MCF 10A (cell line): ENCODE measurements around the gene ARL15. TPM values are rescaled to one million over a fixed set of nuclear protein-coding genes. Genes with fewer than 3 reads are reported as not detected.

Experiments
- BruUV-seq: library from RNA; stranded (reverse); fragments of 400-500 nt; replicated peaks from 2 replicates; lab custom pipeline; 2021; lab: Mats Ljungman, UMichigan
- CTCF ChIA-PET: fragments of 300-600 bp; sonication (Branson Sonifier 250); formaldehyde crosslinking; extraction: SDS; loops from one replicate; lab custom pipeline; 2021; ENCODE audit warnings: antibody characterized with exemption, inconsistent platforms; lab: Yijun Ruan, JAX
- POLR2A ChIA-PET: fragments of 300-600, 350-650 bp; sonication (Branson Sonifier 250); formaldehyde crosslinking; extraction: SDS; loops from one replicate; lab custom pipeline; 2020; ENCODE audit warnings: antibody characterized with exemption, inconsistent platforms; lab: Yijun Ruan, JAX
- DNase-seq: peaks from one replicate; pipeline ENCODE4 v3.0.0-alpha.2; 2018; ENCODE audit not compliant: unreplicated experiment
- H3K27ac Mint-ChIP-seq: one replicate; pipeline ENCODE4 v1.8.0; 2022; ENCODE audit warnings: mild to moderate bottlenecking, low read depth, mixed read lengths; ENCODE audit not compliant: unreplicated experiment
- H3K27me3 Mint-ChIP-seq: one replicate; pipeline ENCODE4 v1.8.0; 2022; ENCODE audit warnings: mixed read lengths; ENCODE audit not compliant: insufficient read depth, unreplicated experiment
- H3K36me3 Mint-ChIP-seq: one replicate; pipeline ENCODE4 v1.8.0; 2022; ENCODE audit warnings: mild to moderate bottlenecking, moderate library complexity, mixed read lengths; ENCODE audit not compliant: insufficient read depth, unreplicated experiment
- H3K4me1 Mint-ChIP-seq: one replicate; pipeline ENCODE4 v1.8.0; 2022; ENCODE audit warnings: mixed read lengths; ENCODE audit not compliant: insufficient read depth, unreplicated experiment
- H3K4me3 Mint-ChIP-seq: one replicate; pipeline ENCODE4 v1.8.0; 2022; ENCODE audit warnings: mild to moderate bottlenecking, moderate library complexity, mixed read lengths; ENCODE audit not compliant: unreplicated experiment
- H3K9me3 Mint-ChIP-seq: one replicate; pipeline ENCODE4 v1.8.0; 2022; ENCODE audit warnings: mixed read lengths; ENCODE audit not compliant: unreplicated experiment
- intact Hi-C: fragments of 100-400 bp; cut with micrococcal nuclease; formaldehyde crosslinking; loops from 2 replicates; pipeline ENCODE4 v1.14.1; 2022
- total RNA-seq: library from RNA; stranded (reverse); gene quantifications from 2 replicates; pipeline ENCODE4 v1.2.3, GENCODE V29; 2022
- TF ChIP-seq, protein P1 (sequence below): fragments of 200-600 bp; IDR thresholded peaks from one replicate; pipeline ENCODE4 v1.8.0; 2022; ENCODE audit warnings: antibody characterized with exemption, mild to moderate bottlenecking; ENCODE audit not compliant: unreplicated experiment

Gene ARL15
- total RNA-seq, 1 experiment from 2014 or later = 11.3 TPM

GRCh38 chr5:54083851-54084250 is 226.5 kb downstream of the ARL15 start:
- Mint-ChIP-seq H3K27me3 (no peaks in the 10 kb centered on the region), H3K4me3 (no peak overlapping the region), H3K9me3 (no peaks in the 10 kb centered on the region), H3K27ac (no peak overlapping the region), H3K4me1 (peaks cover 12% of the 10 kb centered on the region), H3K36me3 (no peaks in the 10 kb centered on the region)
- BruUV-seq = no TSS peak
- CTCF ChIA-PET = interaction anchor here (0.7 kb wide), 1 partner anchor 12 kb away, joined by 3 read pairs; no protein-coding TSS in a partner anchor
- TF ChIP-seq, protein P1, sequence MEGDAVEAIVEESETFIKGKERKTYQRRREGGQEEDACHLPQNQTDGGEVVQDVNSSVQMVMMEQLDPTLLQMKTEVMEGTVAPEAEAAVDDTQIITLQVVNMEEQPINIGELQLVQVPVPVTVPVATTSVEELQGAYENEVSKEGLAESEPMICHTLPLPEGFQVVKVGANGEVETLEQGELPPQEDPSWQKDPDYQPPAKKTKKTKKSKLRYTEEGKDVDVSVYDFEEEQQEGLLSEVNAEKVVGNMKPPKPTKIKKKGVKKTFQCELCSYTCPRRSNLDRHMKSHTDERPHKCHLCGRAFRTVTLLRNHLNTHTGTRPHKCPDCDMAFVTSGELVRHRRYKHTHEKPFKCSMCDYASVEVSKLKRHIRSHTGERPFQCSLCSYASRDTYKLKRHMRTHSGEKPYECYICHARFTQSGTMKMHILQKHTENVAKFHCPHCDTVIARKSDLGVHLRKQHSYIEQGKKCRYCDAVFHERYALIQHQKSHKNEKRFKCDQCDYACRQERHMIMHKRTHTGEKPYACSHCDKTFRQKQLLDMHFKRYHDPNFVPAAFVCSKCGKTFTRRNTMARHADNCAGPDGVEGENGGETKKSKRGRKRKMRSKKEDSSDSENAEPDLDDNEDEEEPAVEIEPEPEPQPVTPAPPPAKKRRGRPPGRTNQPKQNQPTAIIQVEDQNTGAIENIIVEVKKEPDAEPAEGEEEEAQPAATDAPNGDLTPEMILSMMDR = no peak
- no peak for DNase-seq
- intact Hi-C loops = no loop called here
- POLR2A ChIA-PET = interaction anchor here (0.6 kb wide), 1 partner anchor 406 kb away, joined by 3 read pairs; no protein-coding TSS in a partner anchor

- POLR2A ChIA-PET = no interaction called here
- intact Hi-C loops = no loop called here
- Mint-ChIP-seq H3K4me3 (no peak overlapping the region), H3K4me1 (peaks cover 11% of the 10 kb centered on the region), H3K9me3 (no peaks in the 10 kb centered on the region), H3K27me3 (no peaks in the 10 kb centered on the region), H3K36me3 (no peaks in the 10 kb centered on the region), H3K27ac (no peak overlapping the region)
- CTCF ChIA-PET = interaction anchor here (0.7 kb wide), 1 partner anchor 11 kb away, joined by 3 read pairs; no protein-coding TSS in a partner anchor
- BruUV-seq = no TSS peak
- DNase-seq = no peak
- TF ChIP-seq, protein P1 = no peak
Measured at GRCh38 chr5:54083245-54083644, 227.1 kb downstream of the ARL15 start.

DNA sequence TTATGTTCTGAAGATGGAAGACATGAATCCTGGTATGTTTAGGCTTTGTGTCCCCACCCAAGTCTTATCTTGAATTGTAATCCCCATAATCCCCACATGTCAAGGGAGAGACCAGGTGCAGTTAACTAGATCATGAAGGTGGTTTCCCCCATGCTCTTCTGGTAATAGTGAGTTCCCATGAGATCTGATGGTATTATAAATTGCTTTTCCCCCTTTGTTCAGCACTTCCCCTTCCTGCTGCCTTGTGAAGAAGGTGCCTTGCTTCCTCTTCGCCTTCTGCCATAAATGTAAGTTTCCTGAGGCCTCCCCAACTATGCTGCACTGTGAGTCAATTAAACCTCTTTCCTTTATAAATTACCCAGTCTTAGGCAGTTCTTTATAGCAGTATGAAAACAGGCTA is 229.0 kb downstream of the ARL15 start:
- Mint-ChIP-seq H3K27ac (no peak overlapping the region), H3K9me3 (no peaks in the 10 kb centered on the region), H3K27me3 (no peaks in the 10 kb centered on the region), H3K36me3 (no peaks in the 10 kb centered on the region), H3K4me3 (no peak overlapping the region), H3K4me1 (peaks cover 5% of the 10 kb centered on the region)
- TF ChIP-seq, protein P1 = no peak
- DNase-seq = no peak
- intact Hi-C loops = no loop called here
- ChIA-PET POLR2A (no interaction called here), CTCF (no interaction called here)
- BruUV-seq = no TSS peak

DNA sequence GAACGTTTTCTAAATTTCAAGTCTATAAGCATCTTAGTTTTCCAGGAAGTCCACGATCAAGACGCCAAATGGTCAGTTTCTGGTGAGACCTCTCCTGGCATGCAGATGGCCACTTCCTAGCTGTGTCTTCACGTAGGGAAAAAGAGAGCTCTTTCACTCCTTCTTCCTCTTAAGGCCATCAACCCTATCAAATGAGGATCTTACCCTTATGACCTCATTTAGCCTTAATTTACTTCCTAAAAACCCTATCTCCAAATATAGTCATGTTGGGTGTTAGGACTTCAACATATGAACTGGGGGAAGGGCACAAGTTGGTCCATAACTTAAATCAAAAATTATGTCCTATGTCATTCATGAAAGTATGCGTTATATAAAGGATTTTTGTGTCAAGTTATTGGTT is 229.5 kb downstream of the ARL15 start:
- TF ChIP-seq, protein P1 = no peak
- no peak overlapping the region for H3K4me3 Mint-ChIP-seq
- no peaks in the 10 kb centered on the region for H3K9me3 Mint-ChIP-seq
- POLR2A ChIA-PET = no interaction called here
- H3K27ac Mint-ChIP-seq = no peak overlapping the region
- no peak for DNase-seq
- no TSS peak for BruUV-seq
- no peaks in the 10 kb centered on the region for H3K27me3 Mint-ChIP-seq
- peaks cover 5% of the 10 kb centered on the region for H3K4me1 Mint-ChIP-seq
- intact Hi-C loops = no loop called here
- CTCF ChIA-PET = no interaction called here
- H3K36me3 Mint-ChIP-seq = no peaks in the 10 kb centered on the region
